Measurements from ENCODE around the gene RP2. TPM values are rescaled to one million over a fixed set of nuclear protein-coding genes. Genes with fewer than 3 reads are reported as not detected.

RP2 gene
- total and polyA plus RNA-seq, 4 donors = 3.2 to 11.5 (median 7.3) TPM

- TF ChIP-seq FOXA2 (IDR thresholded peaks at IDR 0.05) (no peak), GABPA (IDR thresholded peaks at IDR 0.05 in 1 of 2, conservative IDR thresholded peaks at IDR 0.05 in 1 of 2) (no peak), JUND (IDR thresholded peaks at IDR 0.05) (no peak), REST (IDR thresholded peaks at IDR 0.05) (no peak), RAD21 (IDR thresholded peaks at IDR 0.05) (no peak), YY1 (IDR thresholded peaks at IDR 0.05) (no peak), NR2F2 (IDR thresholded peaks at IDR 0.05) (no peak)
Observed at GRCh38 chrX:46820391-46821100, 16.3 kb upstream of the RP2 start (continued).

GRCh38 chrX:46823481-46823880 lies 13.4 kb upstream of the RP2 start:
- Histone ChIP-seq H3K27ac (ENCODE audit: low read depth in 1 of 2, low read length in 2 of 2) (no peak overlapping the region), H3K4me1 (ENCODE audit: control insufficient read depth in 4 of 4, insufficient read depth in 4 of 4, low read length in 3 of 4) (no peaks in the 10 kb centered on the region), H3K4me3 (ENCODE audit: low read depth in 1 of 3, low read length in 3 of 3) (no peak overlapping the region), H3K27me3 (ENCODE audit: control insufficient read depth in 4 of 4, insufficient read depth in 4 of 4, low read length in 3 of 4) (no peaks in the 10 kb centered on the region), H3K9me3 (ENCODE audit: control insufficient read depth in 4 of 4, low read length in 3 of 4) (no peaks in the 10 kb centered on the region), H3K9ac (ENCODE audit: low read depth in 1 of 2, low read length in 2 of 2) (no peak overlapping the region), H3K36me3 (ENCODE audit: control insufficient read depth in 4 of 4, insufficient read depth in 3 of 4, low read depth in 1 of 4, low read length in 3 of 4) (no peaks in the 10 kb centered on the region)
- TF ChIP-seq CTCF (IDR thresholded peaks at IDR 0.05; ENCODE audit: low read depth, low read length, missing input control) (no peak), MAX (IDR thresholded peaks at IDR 0.05) (no peak), NR2F2 (IDR thresholded peaks at IDR 0.05) (no peak), YY1 (IDR thresholded peaks at IDR 0.05) (no peak), TAF1 (conservative IDR thresholded peaks at IDR 0.05) (no peak), HNF4A (conservative IDR thresholded peaks at IDR 0.05) (no peak), ZBTB33 (IDR thresholded peaks at IDR 0.05) (no peak), RXRA (IDR thresholded peaks at IDR 0.05) (no peak), HNF4G (IDR thresholded peaks at IDR 0.05) (no peak), ATF3 (IDR thresholded peaks at IDR 0.05) (no peak), FOXA2 (IDR thresholded peaks at IDR 0.05) (no peak), EGR1 (IDR thresholded peaks at IDR 0.05; ENCODE audit: low read depth in 2 of 2) (no peak), SP1 (IDR thresholded peaks at IDR 0.05) (no peak)
- no peak for DNase-seq (ENCODE audit: low spot score)
- 95% methylated on average over 2 of the region's 2 CpGs for WGBS
